Stomach (tissue), 9 donors: Measurements from ENCODE around the gene AP1B1. TPM values are rescaled to one million over a fixed set of nuclear protein-coding genes. Genes with fewer than 3 reads are reported as not detected.

Source experiments
- DNase-seq, 2 donors: peaks; one replicate each; pipeline versions ENCODE4 v3.0.0 to v3.0.0-alpha.2; 2013 to 2019
- H3K27ac ChIP-seq, 5 donors: fragments of 200-600 bp in 4 of 5; sonication (generic) in 4 of 5; one replicate each; pipeline ENCODE4 v1.5.1; 2013 to 2019; ENCODE audit warnings: mild to moderate bottlenecking in 1 of 5, moderate library complexity in 1 of 5
- H3K27me3 ChIP-seq, 3 donors: fragments of 200-600 bp; sonication (generic); one replicate each; pipeline ENCODE4 v1.5.1; 2017 to 2019; ENCODE audit warnings: mixed run types in 1 of 3
- H3K36me3 ChIP-seq, 4 donors: fragments of 200-600 bp; sonication (generic); 1 replicate in 3 of 4; 2 replicates in 1 of 4; pipeline ENCODE4 v1.5.1; 2016 to 2019
- H3K4me1 ChIP-seq, 4 donors: fragments of 200-600 bp; sonication (generic); one replicate each; pipeline ENCODE4 v1.5.1; 2016 to 2019
- H3K4me3 ChIP-seq, 4 donors: fragments of 200-600 bp; sonication (generic) in 3 of 4; one replicate each; pipeline ENCODE4 v1.5.1; 2016 to 2019; ENCODE audit warnings: mild to moderate bottlenecking in 1 of 4
- H3K9me3 ChIP-seq, 4 donors: fragments of 200-600 bp; sonication (generic); one replicate each; pipeline ENCODE4 v1.5.1; 2016 to 2019
- CTCF ChIP-seq, 7 experiments: fragments of 450-650 bp in 4 of 7; fragments of 200-600 bp in 3 of 7; sonication (generic) in 3 of 7; IDR thresholded peaks; one replicate each; pipeline ENCODE4 v1.5.1; 2016 to 2019; ENCODE audit warnings: antibody characterized with exemption in 7 of 7, control low read depth in 2 of 7, mild to moderate bottlenecking in 1 of 7
- EP300 ChIP-seq: sonication (generic); formaldehyde crosslinking; IDR thresholded peaks from one replicate; pipeline ENCODE4 v1.6.1; 2017; ENCODE audit warnings: antibody characterized with exemption
- POLR2A ChIP-seq, 4 donors: fragments of 450-650 bp; IDR thresholded peaks; one replicate each; pipeline ENCODE4 v1.6.1; 2016; ENCODE audit warnings: antibody characterized with exemption in 4 of 4, control low read depth in 2 of 4, mild to moderate bottlenecking in 1 of 4, moderate library complexity in 1 of 4
- POLR2AphosphoS5 ChIP-seq, 3 donors: sonication (generic); formaldehyde crosslinking; IDR thresholded peaks; one replicate each; pipeline ENCODE4 v1.6.1; 2016; ENCODE audit warnings: antibody characterized with exemption in 3 of 3
- WGBS, 5 donors: extraction: QIAGEN DNeasy Blood & Tissue Kit in 3 of 5; methylation state at CpG; one replicate each; pipeline versions ENCODE4 v1.1.5 to v1.1.7; 2013 to 2018; 5-methylcytosine and 5-hydroxymethylcytosine counted together
- intact Hi-C: fragments of 100-400 bp; cut with DNase I; formaldehyde crosslinking; loops from one replicate; pipeline ENCODE4 v1.15.1; 2023; ENCODE audit warnings: low total_unique reads
- polyA plus RNA-seq, 3 donors: library from polyadenylated mRNA; stranded (reverse); fragments of 200-250 nt; gene quantifications; one replicate each; pipeline ENCODE4 v1.2.3, GENCODE V29; 2013
- total RNA-seq, 5 donors: library from RNA; depleted of rRNA; stranded (reverse); fragments of >200 nt; gene quantifications; one replicate each; pipeline versions ENCODE4 v1.1.0 to v1.2.3, GENCODE V29; 2014 to 2016
- donor health status: healthy with polysubstance abuse.
- donor health status: Bipolar disorder and iron deficiency.
- donor health status: healthy.

Gene AP1B1
- total and polyA plus RNA-seq, 8 donors = 19.8 to 109 (median 43.9) TPM

GRCh38 chr22:29329581-29329980, 58.8 kb downstream of the AP1B1 start:
- peaks cover 61 to 88% (median 87%) of the 10 kb centered on the region in 4 donors for H3K36me3 ChIP-seq
- no peak overlapping the region for H3K27ac ChIP-seq
- H3K4me1 ChIP-seq = peaks cover 0 to 10% (median 0%) of the 10 kb centered on the region in 4 donors
- H3K9me3 ChIP-seq = no peaks in the 10 kb centered on the region
- TF ChIP-seq POLR2AphosphoS5 (IDR thresholded peaks at IDR 0.05) (no peak), CTCF (IDR thresholded peaks at IDR 0.05) (no peak), EP300 (no peak), POLR2A (IDR thresholded peaks at IDR 0.05) (no peak)
- intact Hi-C loops = no loop called here
- H3K27me3 ChIP-seq = no peaks in the 10 kb centered on the region
- DNase-seq = no peak
- WGBS, 5 donors = 85 to 97% (median 92%) methylated on average over 9 to 11 of the region's 11 CpGs
- no peak overlapping the region for H3K4me3 ChIP-seq

DNA sequence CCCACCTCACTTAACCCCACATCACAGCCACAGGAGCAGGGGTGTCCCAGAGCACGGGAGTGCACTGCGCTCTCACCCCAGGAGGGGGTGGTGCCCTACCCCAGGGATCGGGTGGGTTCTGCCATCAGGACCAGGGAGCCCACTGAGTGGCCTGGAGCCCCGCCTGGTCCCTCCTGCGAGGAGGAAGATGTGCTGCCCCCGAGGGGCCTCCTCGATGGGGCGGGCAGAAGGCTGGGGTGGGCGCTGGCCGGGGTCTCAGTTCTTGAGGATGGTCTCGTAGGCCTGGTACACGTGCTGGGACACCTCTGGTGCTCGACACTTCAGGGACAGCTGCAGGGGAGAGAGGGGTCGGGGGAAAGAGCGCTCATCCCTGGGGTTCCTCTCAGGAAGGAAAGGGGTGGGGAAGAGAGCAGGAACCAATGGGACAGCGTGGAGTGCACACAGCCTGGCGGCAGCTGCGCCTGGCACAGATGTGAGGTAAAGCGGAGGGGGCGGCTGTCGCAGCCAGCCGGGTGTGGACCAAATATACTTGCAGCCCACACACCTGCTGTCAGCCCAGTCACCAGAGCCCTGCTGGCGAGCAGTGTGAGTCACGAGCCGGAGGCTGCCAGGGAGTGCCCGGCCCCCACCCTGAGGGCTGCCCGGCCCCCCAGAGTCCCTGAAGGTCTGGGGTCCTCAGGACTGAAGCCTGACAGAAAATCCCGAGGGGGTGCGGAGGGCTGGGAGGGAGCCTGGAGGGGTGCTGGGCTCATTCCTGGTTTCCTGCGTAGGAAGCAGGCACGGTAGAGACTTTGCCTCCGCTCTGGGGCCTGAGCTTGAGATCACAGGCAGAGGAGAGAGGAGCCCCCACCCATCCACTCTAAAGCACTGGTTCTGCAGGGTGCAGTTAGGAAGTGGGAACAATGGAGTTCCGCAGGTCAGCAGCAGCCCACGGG, 59.5 kb downstream of the AP1B1 start:
- intact Hi-C loops = no loop called here
- Histone ChIP-seq H3K4me1 (peaks cover 0 to 10% (median 0%) of the 10 kb centered on the region in 4 donors), H3K9me3 (no peaks in the 10 kb centered on the region), H3K27ac (no peak overlapping the region), H3K36me3 (peaks cover 61 to 80% (median 79%) of the 10 kb centered on the region in 4 donors), H3K27me3 (no peaks in the 10 kb centered on the region), H3K4me3 (no peak overlapping the region)
- 90 to 93% (median 91%) methylated on average over 29 to 34 of the region's 34 CpGs for WGBS, 5 donors
- TF ChIP-seq CTCF (IDR thresholded peaks at IDR 0.05) = no peak
- TF ChIP-seq EP300 = no peak
- no peak for TF ChIP-seq POLR2A (IDR thresholded peaks at IDR 0.05)
- no peak for TF ChIP-seq POLR2AphosphoS5 (IDR thresholded peaks at IDR 0.05)
- DNase-seq = no peak

- WGBS, 5 donors = 82 to 90% (median 87%) methylated on average over 3 to 5 of the region's 5 CpGs
- no peak for TF ChIP-seq POLR2AphosphoS5 (IDR thresholded peaks at IDR 0.05)
- TF ChIP-seq POLR2A (IDR thresholded peaks at IDR 0.05) = no peak
- no peak for TF ChIP-seq EP300
- TF ChIP-seq CTCF (IDR thresholded peaks at IDR 0.05) = no peak
- Histone ChIP-seq H3K27ac (no peak overlapping the region), H3K9me3 (no peaks in the 10 kb centered on the region), H3K36me3 (peaks cover 56 to 73% (median 72%) of the 10 kb centered on the region in 4 donors), H3K4me3 (no peak overlapping the region), H3K4me1 (peaks cover 0 to 10% (median 0%) of the 10 kb centered on the region in 4 donors), H3K27me3 (no peaks in the 10 kb centered on the region)
- DNase-seq = no peak
- intact Hi-C loops = no loop called here
These were observed 60.3 kb downstream of the AP1B1 start for GRCh38 chr22:29328055-29328454.

DNA sequence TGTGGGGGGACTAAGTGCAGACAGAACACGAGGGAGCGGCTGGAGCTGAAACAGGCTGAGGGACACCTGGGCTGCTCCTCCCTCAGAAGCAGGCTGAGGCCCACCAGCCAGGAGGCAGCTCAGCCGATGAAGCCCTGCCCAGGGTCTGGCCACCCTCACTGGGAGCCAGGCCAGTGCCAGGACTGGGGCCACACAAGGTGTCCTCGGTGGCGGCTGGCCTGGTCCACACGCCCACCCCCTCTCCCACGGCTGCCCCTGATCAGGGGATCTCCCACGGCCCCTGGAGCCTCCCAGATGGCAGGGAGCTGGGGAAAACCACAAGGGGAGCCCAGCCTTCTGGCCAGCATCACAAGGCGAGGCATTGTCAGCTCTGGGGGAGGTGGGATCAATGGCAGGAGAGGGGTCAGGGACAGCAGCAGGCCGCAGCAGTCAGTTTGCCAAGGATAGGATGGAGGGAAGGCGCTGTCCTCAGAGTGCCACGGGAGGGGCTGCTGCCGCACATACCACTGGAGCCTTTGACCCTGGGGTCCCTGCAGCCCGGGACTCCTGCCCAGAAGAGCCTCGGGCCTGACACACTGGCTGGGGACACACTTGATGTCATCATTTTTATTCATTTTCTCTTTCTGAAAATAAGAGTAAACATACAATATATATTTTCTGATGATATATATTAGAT, 61.1 kb downstream of the AP1B1 start:
- 85 to 89% (median 87%) methylated on average over 14 to 15 of the region's 15 CpGs for WGBS, 5 donors
- no peak overlapping the region for H3K27ac ChIP-seq
- no peaks in the 10 kb centered on the region for H3K27me3 ChIP-seq
- no peaks in the 10 kb centered on the region for H3K9me3 ChIP-seq
- intact Hi-C loops = no loop called here
- H3K4me3 ChIP-seq = no peak overlapping the region
- no peak for TF ChIP-seq POLR2AphosphoS5 (IDR thresholded peaks at IDR 0.05)
- TF ChIP-seq CTCF (IDR thresholded peaks at IDR 0.05) = no peak
- TF ChIP-seq EP300 = no peak
- no peak for TF ChIP-seq POLR2A (IDR thresholded peaks at IDR 0.05)
- no peak for DNase-seq
- peaks cover 50 to 64% (median 63%) of the 10 kb centered on the region in 4 donors for H3K36me3 ChIP-seq
- H3K4me1 ChIP-seq = peaks cover 0 to 10% (median 0%) of the 10 kb centered on the region in 4 donors
